ENCODE data around the gene MARCHF9.

DNA sequence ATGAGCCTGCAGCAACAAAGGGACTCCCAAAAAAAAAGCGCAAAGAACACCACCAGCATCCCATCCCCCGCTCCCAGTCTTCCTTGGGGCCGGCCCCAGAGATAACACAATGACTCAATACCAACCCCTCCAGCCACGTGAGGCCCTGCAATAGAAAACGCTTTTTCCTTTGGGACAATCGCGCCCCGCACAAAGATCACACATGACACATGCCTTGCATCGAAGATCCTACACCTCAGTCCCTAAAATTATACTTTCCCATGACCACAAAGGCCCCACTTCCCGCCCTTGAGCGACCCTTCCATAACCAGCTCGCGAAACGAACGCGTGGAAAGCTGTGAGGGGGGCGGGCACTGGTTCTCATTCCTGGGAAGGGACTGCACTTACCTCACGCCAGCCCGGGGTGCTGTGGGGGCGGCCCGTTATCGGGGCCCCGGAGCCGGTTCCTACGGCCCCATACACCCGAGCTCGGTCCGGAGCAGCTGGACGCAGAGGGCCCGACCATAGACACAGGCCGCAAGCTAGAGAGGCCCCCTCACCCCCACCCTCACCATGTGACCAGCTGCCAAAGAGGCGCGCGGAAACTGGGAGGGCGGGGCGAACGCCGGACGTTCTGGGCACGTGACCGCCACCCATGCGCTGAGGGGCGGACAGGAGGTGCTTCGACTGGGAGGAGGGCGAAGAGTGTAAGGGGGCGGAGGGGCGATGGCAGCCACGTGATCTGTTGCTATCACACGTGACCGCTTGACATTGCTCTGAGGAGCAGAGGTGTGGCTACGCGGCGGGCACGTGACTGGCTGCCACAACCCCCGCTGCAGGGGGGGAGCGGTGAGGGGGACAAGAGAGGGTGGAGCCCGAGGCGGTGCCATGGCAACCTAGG lies 2.9 kb upstream of the MARCHF9 start, which contains the start of gene CDK4:
- TF ChIP-seq, protein P1, sequence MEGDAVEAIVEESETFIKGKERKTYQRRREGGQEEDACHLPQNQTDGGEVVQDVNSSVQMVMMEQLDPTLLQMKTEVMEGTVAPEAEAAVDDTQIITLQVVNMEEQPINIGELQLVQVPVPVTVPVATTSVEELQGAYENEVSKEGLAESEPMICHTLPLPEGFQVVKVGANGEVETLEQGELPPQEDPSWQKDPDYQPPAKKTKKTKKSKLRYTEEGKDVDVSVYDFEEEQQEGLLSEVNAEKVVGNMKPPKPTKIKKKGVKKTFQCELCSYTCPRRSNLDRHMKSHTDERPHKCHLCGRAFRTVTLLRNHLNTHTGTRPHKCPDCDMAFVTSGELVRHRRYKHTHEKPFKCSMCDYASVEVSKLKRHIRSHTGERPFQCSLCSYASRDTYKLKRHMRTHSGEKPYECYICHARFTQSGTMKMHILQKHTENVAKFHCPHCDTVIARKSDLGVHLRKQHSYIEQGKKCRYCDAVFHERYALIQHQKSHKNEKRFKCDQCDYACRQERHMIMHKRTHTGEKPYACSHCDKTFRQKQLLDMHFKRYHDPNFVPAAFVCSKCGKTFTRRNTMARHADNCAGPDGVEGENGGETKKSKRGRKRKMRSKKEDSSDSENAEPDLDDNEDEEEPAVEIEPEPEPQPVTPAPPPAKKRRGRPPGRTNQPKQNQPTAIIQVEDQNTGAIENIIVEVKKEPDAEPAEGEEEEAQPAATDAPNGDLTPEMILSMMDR (IDR thresholded peaks at IDR 0.05; ENCODE audit: insufficient read depth, low read length, poor library complexity, severe bottlenecking): no peak
- no peak for TF ChIP-seq EZH2phosphoT487 (conservative IDR thresholded peaks at IDR 0.05; ENCODE audit: low read length)
